Fibroblast of skin of right quadriceps (primary cell): ENCODE results near the gene TMEM37.

Experiments used
- DNase-seq: peaks from one replicate; pipeline ENCODE4 v3.0.0-alpha.2; 2013

Gene TMEM37

GRCh38 chr2:119419065-119419464 is 12.6 kb upstream of the TMEM37 start:
- DNase-seq = peak; percentile 31

GRCh38 chr2:119419803-119420508 is 11.7 kb upstream of the TMEM37 start:
- no peak for DNase-seq

GRCh38 chr2:119421304-119421703 is 10.3 kb upstream of the TMEM37 start:
- no peak for DNase-seq

GRCh38 chr2:119421741-119422140 is 9.9 kb upstream of the TMEM37 start:
- no peak for DNase-seq

GRCh38 chr2:119422360-119423107 is 9.1 kb upstream of the TMEM37 start:
- no peak for DNase-seq

- DNase-seq = no peak
Observed at GRCh38 chr2:119423108-119423444, 8.6 kb upstream of the TMEM37 start.

GRCh38 chr2:119423811-119424210 is 7.8 kb upstream of the TMEM37 start:
- DNase-seq = no peak

GRCh38 chr2:119424284-119425118 is 7.2 kb upstream of the TMEM37 start:
- DNase-seq = no peak

- DNase-seq = no peak
Observed at GRCh38 chr2:119425119-119425405, 6.6 kb upstream of the TMEM37 start.

GRCh38 chr2:119425620-119426395 is 5.8 kb upstream of the TMEM37 start:
- DNase-seq = no peak

GRCh38 chr2:119426396-119426675 is 5.3 kb upstream of the TMEM37 start:
- no peak for DNase-seq

- no peak for DNase-seq
Observed at GRCh38 chr2:119426801-119427395, 4.8 kb upstream of the TMEM37 start.

GRCh38 chr2:119427756-119428155 is 3.9 kb upstream of the TMEM37 start:
- no peak for DNase-seq

- DNase-seq = no peak
Observed at GRCh38 chr2:119428488-119429224, 3.0 kb upstream of the TMEM37 start.

- DNase-seq = peak; percentile 15
Observed at GRCh38 chr2:119429225-119429981, 2.3 kb upstream of the TMEM37 start.

GRCh38 chr2:119430023-119430498 is 1.6 kb upstream of the TMEM37 start:
- no peak for DNase-seq

- peak; percentile 28 for DNase-seq
Observed at GRCh38 chr2:119431976-119432850, 559 bp downstream of the TMEM37 start.

- DNase-seq = no peak
Observed at GRCh38 chr2:119432851-119433522, 1.3 kb downstream of the TMEM37 start.

- DNase-seq = no peak
Observed at GRCh38 chr2:119433636-119434327, 2.1 kb downstream of the TMEM37 start.
